Stomach (tissue), 4 donors: ENCODE measurements around the gene C16orf90.
"Not testable (repeated sequence)": the region's sequence is repeated elsewhere in the genome, so short reads cannot be mapped to it uniquely, and the experiment has no call there.

Source experiments
- CTCF ChIP-seq, 7 experiments: fragments of 450-650 bp in 4 of 7; fragments of 200-600 bp in 3 of 7; sonication (generic) in 3 of 7; IDR thresholded peaks; one replicate each; pipeline ENCODE4 v1.5.1; 2016 to 2019; ENCODE audit warnings: antibody characterized with exemption in 7 of 7, control low read depth in 2 of 7, mild to moderate bottlenecking in 1 of 7
- EP300 ChIP-seq: sonication (generic); formaldehyde crosslinking; IDR thresholded peaks from one replicate; pipeline ENCODE4 v1.6.1; 2017; ENCODE audit warnings: antibody characterized with exemption
- POLR2A ChIP-seq, 4 donors: fragments of 450-650 bp; IDR thresholded peaks; one replicate each; pipeline ENCODE4 v1.6.1; 2016; ENCODE audit warnings: antibody characterized with exemption in 4 of 4, control low read depth in 2 of 4, mild to moderate bottlenecking in 1 of 4, moderate library complexity in 1 of 4
- POLR2AphosphoS5 ChIP-seq, 3 donors: sonication (generic); formaldehyde crosslinking; IDR thresholded peaks; one replicate each; pipeline ENCODE4 v1.6.1; 2016; ENCODE audit warnings: antibody characterized with exemption in 3 of 3

GRCh38 chr16:3473596-3473943 lies 21.7 kb downstream of the C16orf90 start:
- not testable (repeated sequence) for TF ChIP-seq POLR2A (IDR thresholded peaks at IDR 0.05); EP300; POLR2AphosphoS5 (IDR thresholded peaks at IDR 0.05); CTCF (IDR thresholded peaks at IDR 0.05)
